ENCODE data around the gene TINCR.

Gene TINCR

DNA sequence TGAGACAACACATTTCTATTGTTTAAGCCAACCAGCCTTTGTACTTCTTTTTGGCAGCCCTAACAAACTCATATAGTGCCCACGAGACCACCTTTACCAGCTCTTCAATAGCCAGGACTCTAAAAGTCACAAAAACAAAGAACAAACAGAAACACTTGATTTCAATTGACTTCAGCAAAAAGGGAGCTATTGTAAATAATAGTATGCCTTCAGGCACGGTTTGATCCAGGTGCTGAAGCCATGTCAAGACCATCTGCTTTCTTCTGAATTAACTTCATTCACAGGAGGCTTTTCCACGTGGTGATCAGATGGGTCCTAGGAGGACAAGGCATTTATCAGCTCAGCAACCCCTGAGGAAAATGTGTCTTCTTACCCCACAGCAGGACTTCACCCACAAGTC lies 53.8 kb downstream of the TINCR start:
- H3K27ac ChIP-seq (ENCODE audit: low read depth, low read length, poor library complexity, severe bottlenecking) = no peak overlapping the region
- no peak overlapping the region for H3K4me3 ChIP-seq (ENCODE audit: low read depth, low read length, poor library complexity, severe bottlenecking)
- no peak overlapping the region for H3K4me2 ChIP-seq (ENCODE audit: low read length)
- no peaks in the 10 kb centered on the region for H3K36me3 ChIP-seq (ENCODE audit: insufficient read depth, low read length)
- H3K9ac ChIP-seq (ENCODE audit: low read length) = no peak overlapping the region
- no peaks in the 10 kb centered on the region for H3K79me2 ChIP-seq (ENCODE audit: insufficient read depth, low read length)
- TF ChIP-seq EZH2 (IDR thresholded peaks at IDR 0.05; ENCODE audit: borderline replicate concordance, low read length) = no peak
- TF ChIP-seq, protein P1, sequence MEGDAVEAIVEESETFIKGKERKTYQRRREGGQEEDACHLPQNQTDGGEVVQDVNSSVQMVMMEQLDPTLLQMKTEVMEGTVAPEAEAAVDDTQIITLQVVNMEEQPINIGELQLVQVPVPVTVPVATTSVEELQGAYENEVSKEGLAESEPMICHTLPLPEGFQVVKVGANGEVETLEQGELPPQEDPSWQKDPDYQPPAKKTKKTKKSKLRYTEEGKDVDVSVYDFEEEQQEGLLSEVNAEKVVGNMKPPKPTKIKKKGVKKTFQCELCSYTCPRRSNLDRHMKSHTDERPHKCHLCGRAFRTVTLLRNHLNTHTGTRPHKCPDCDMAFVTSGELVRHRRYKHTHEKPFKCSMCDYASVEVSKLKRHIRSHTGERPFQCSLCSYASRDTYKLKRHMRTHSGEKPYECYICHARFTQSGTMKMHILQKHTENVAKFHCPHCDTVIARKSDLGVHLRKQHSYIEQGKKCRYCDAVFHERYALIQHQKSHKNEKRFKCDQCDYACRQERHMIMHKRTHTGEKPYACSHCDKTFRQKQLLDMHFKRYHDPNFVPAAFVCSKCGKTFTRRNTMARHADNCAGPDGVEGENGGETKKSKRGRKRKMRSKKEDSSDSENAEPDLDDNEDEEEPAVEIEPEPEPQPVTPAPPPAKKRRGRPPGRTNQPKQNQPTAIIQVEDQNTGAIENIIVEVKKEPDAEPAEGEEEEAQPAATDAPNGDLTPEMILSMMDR (IDR thresholded peaks at IDR 0.05; ENCODE audit: low read length) = no peak
- no peak overlapping the region for H2AFZ ChIP-seq (ENCODE audit: low read length)
- H3K27me3 ChIP-seq (ENCODE audit: insufficient read depth, low read length) = peaks cover 5% of the 10 kb centered on the region; the same call in 1 of the 2 replicates
- H3K9me3 ChIP-seq (ENCODE audit: low read length) = peaks cover 5% of the 10 kb centered on the region; the same call in 1 of the 2 replicates
- no peaks in the 10 kb centered on the region for H3K4me1 ChIP-seq (ENCODE audit: insufficient read depth, low read length, severe bottlenecking)
- H3F3A ChIP-seq (ENCODE audit: insufficient read depth, low read length) = no peaks in the 10 kb centered on the region
- no peaks in the 10 kb centered on the region for H4K20me1 ChIP-seq (ENCODE audit: insufficient read depth, low read length)
- H3K9me2 ChIP-seq (ENCODE audit: low read depth, low read length) = no peaks in the 10 kb centered on the region

DNA sequence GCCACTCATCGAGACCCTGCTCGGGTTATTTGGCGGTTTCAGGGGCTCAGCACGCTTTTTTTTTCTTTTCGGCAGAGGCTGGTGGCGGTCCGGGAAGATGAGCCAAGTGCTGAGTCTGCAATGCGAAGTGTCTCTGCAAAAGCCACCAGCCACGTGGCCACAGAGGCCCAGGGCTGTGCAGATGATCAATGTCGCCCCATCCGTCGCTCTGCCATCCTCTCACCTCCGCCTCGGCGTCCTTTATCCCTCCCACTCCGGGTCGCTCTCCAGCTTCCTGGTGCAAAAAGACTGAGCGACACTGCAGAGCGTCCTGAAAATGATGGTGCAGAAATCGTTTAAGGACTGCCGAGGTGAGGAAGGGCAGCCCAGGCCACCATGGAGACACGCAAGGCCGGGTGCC lies 55.0 kb downstream of the TINCR start:
- Histone ChIP-seq H3K79me2 (ENCODE audit: insufficient read depth, low read length) (no peaks in the 10 kb centered on the region), H3K9me2 (ENCODE audit: low read depth, low read length) (no peaks in the 10 kb centered on the region), H3K36me3 (ENCODE audit: insufficient read depth, low read length) (no peaks in the 10 kb centered on the region), H3K9me3 (ENCODE audit: low read length) (peaks cover 5% of the 10 kb centered on the region; the same call in 1 of the 2 replicates), H3K9ac (ENCODE audit: low read length) (no peak overlapping the region), H3K4me3 (ENCODE audit: low read depth, low read length, poor library complexity, severe bottlenecking) (no peak overlapping the region), H2AFZ (ENCODE audit: low read length) (no peak overlapping the region), H3K27me3 (ENCODE audit: insufficient read depth, low read length) (peaks cover 5% of the 10 kb centered on the region; the same call in 1 of the 2 replicates), H3K27ac (ENCODE audit: low read depth, low read length, poor library complexity, severe bottlenecking) (no peak overlapping the region), H3F3A (ENCODE audit: insufficient read depth, low read length) (no peaks in the 10 kb centered on the region), H4K20me1 (ENCODE audit: insufficient read depth, low read length) (no peaks in the 10 kb centered on the region), H3K4me2 (ENCODE audit: low read length) (no peak overlapping the region), H3K4me1 (ENCODE audit: insufficient read depth, low read length, severe bottlenecking) (no peaks in the 10 kb centered on the region)
- TF ChIP-seq, protein P1 (IDR thresholded peaks at IDR 0.05; ENCODE audit: low read length) = no peak
- TF ChIP-seq EZH2 (IDR thresholded peaks at IDR 0.05; ENCODE audit: borderline replicate concordance, low read length) = no peak

All from OCI-LY1 (cell line).